ENCODE data around the gene SLC24A3. TPM values are rescaled to one million over a fixed set of nuclear protein-coding genes. Genes with fewer than 3 reads are reported as not detected.

Gene SLC24A3
- total RNA-seq, 2 experiments from 2014 or later = not detected

DNA sequence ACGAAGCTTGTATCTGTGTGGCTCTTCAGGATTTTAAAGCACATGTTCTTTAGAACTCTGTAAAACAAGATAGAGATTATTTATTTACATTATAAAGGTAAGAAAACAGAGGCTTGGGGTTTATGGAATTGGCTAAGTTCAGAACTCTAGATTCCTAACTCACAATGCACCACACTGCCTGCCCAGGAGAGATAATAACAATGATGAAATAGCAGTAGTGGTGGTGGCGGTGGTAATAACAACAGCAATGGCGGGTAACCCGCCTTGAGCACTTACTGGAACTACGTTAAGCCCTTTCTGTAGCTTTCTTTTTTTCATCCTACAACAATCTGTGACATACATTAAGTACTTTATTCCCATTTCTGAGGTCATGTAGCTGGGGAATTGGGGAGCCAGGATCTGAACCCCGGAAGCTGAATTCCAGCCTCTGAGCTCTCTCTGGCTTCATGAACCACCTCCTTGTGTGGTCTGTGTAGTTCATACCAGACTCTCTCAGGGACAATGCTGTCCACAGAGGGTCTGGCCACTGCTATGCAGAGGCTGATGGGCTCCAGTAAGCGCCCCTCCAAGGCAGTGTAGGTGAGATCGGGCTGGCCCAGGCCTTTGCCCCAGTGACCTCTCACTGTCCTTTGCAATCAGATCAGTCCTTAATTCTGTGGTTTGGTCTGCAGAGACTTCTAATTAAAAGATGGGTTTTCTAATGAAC lies 260.9 kb downstream of the SLC24A3 start:
- Histone ChIP-seq H3K36me3 (ENCODE audit: insufficient read depth, low read length) (no peaks in the 10 kb centered on the region), H3K9me3 (ENCODE audit: low read length) (no peaks in the 10 kb centered on the region), H4K20me1 (ENCODE audit: insufficient read depth, low read length) (no peaks in the 10 kb centered on the region), H3K27ac (ENCODE audit: low read depth, low read length, poor library complexity, severe bottlenecking) (no peak overlapping the region), H3K4me1 (ENCODE audit: insufficient read depth, low read length, poor library complexity, severe bottlenecking) (no peaks in the 10 kb centered on the region), H3K79me2 (ENCODE audit: insufficient read depth, low read depth, low read length) (no peaks in the 10 kb centered on the region), H3K9me2 (ENCODE audit: insufficient read depth, low read length) (no peaks in the 10 kb centered on the region), H3K4me2 (ENCODE audit: low read length) (no peak overlapping the region), H2AFZ (ENCODE audit: low read length) (no peak overlapping the region), H3K4me3 (ENCODE audit: low read depth, low read length, poor library complexity, severe bottlenecking) (no peak overlapping the region)
- DNase-seq (ENCODE audit: low spot score) = no peak
- BruUV-seq (replicated peaks) = no TSS peak
- TF ChIP-seq EZH2phosphoT487 (IDR thresholded peaks at IDR 0.05; ENCODE audit: borderline replicate concordance, low read depth, low read length) = no peak
- TF ChIP-seq, protein P1, sequence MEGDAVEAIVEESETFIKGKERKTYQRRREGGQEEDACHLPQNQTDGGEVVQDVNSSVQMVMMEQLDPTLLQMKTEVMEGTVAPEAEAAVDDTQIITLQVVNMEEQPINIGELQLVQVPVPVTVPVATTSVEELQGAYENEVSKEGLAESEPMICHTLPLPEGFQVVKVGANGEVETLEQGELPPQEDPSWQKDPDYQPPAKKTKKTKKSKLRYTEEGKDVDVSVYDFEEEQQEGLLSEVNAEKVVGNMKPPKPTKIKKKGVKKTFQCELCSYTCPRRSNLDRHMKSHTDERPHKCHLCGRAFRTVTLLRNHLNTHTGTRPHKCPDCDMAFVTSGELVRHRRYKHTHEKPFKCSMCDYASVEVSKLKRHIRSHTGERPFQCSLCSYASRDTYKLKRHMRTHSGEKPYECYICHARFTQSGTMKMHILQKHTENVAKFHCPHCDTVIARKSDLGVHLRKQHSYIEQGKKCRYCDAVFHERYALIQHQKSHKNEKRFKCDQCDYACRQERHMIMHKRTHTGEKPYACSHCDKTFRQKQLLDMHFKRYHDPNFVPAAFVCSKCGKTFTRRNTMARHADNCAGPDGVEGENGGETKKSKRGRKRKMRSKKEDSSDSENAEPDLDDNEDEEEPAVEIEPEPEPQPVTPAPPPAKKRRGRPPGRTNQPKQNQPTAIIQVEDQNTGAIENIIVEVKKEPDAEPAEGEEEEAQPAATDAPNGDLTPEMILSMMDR (conservative IDR thresholded peaks at IDR 0.05; ENCODE audit: low read length) = no peak
- CTCF ChIA-PET (ENCODE audit: unreplicated experiment) = no interaction called here
- POLR2A ChIA-PET = no interaction called here
- intact Hi-C loops (cut with micrococcal nuclease; ENCODE audit: unreplicated experiment) = loop anchor here (10.0 kb wide), 1 partner anchor 59 kb away; no protein-coding TSS in a partner anchor

DNA sequence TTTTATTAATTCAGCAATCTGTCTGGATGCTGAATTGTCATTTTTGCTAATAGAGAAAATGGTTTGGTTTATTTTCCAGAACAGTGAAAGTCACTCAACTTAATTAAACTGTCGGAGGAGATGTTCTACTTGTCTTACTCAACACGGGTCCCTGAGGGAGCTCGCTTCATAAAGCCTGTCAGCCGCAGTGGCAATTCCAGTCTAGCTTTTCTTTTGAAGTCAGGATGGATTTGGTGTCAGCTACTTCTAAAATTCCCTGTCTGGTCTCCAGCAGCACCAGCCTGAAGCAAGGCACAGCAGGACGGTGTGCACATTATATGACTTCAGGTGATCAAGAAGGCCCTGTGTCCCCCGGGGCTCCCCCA lies 261.5 kb downstream of the SLC24A3 start:
- TF ChIP-seq, protein P1 (conservative IDR thresholded peaks at IDR 0.05; ENCODE audit: low read length) = no peak
- TF ChIP-seq EZH2phosphoT487 (IDR thresholded peaks at IDR 0.05; ENCODE audit: borderline replicate concordance, low read depth, low read length) = no peak
- Histone ChIP-seq H3K4me1 (ENCODE audit: insufficient read depth, low read length, poor library complexity, severe bottlenecking) (no peaks in the 10 kb centered on the region), H3K79me2 (ENCODE audit: insufficient read depth, low read depth, low read length) (no peaks in the 10 kb centered on the region), H3K36me3 (ENCODE audit: insufficient read depth, low read length) (no peaks in the 10 kb centered on the region), H2AFZ (ENCODE audit: low read length) (no peak overlapping the region), H3K4me3 (ENCODE audit: low read depth, low read length, poor library complexity, severe bottlenecking) (no peak overlapping the region), H3K4me2 (ENCODE audit: low read length) (no peak overlapping the region), H3K9me2 (ENCODE audit: insufficient read depth, low read length) (no peaks in the 10 kb centered on the region), H4K20me1 (ENCODE audit: insufficient read depth, low read length) (no peaks in the 10 kb centered on the region), H3K9me3 (ENCODE audit: low read length) (no peaks in the 10 kb centered on the region), H3K27ac (ENCODE audit: low read depth, low read length, poor library complexity, severe bottlenecking) (no peak overlapping the region)
- CTCF ChIA-PET (ENCODE audit: unreplicated experiment) = no interaction called here
- no TSS peak for BruUV-seq (replicated peaks)
- POLR2A ChIA-PET = no interaction called here
- intact Hi-C loops (cut with micrococcal nuclease; ENCODE audit: unreplicated experiment) = loop anchor here (10.0 kb wide), 1 partner anchor 59 kb away; no protein-coding TSS in a partner anchor
- DNase-seq (ENCODE audit: low spot score) = no peak

DNA sequence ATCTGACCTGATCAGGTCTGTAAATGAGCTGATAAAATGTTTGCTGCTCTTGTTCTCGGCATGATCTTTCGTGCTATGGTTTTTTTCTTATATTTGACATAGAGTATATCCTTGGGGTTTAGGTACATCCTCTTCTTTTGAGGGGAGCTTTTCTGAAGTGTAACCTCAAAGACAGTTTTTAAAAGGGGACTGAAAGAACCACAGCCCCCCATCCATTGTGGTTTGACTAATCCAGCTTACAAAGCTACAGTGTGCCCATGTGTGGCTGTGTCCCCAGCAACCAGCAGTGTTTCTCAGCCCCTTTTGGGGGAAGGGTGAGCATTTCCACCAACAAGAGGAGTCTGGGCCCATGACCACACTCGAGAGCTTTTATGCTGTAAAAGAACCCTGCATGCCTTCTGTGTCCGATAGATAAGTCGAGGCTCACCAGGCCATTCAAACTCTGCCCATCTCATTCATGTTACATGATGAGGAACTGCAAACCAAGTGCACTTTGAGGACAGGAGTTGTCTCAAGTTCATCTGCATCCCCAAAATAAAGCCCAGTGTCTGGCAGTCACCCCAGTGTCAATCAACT lies 266.0 kb downstream of the SLC24A3 start:
- H3K9me3 ChIP-seq (ENCODE audit: low read length) = no peaks in the 10 kb centered on the region
- H3K4me2 ChIP-seq (ENCODE audit: low read length) = no peak overlapping the region
- no peaks in the 10 kb centered on the region for H3K4me1 ChIP-seq (ENCODE audit: insufficient read depth, low read length, poor library complexity, severe bottlenecking)
- BruUV-seq (replicated peaks) = no TSS peak
- no peak overlapping the region for H3K4me3 ChIP-seq (ENCODE audit: low read depth, low read length, poor library complexity, severe bottlenecking)
- no peak overlapping the region for H3K27ac ChIP-seq (ENCODE audit: low read depth, low read length, poor library complexity, severe bottlenecking)
- no peaks in the 10 kb centered on the region for H4K20me1 ChIP-seq (ENCODE audit: insufficient read depth, low read length)
- no peaks in the 10 kb centered on the region for H3K79me2 ChIP-seq (ENCODE audit: insufficient read depth, low read depth, low read length)
- DNase-seq (ENCODE audit: low spot score) = no peak
- no peaks in the 10 kb centered on the region for H3K9me2 ChIP-seq (ENCODE audit: insufficient read depth, low read length)
- no peaks in the 10 kb centered on the region for H3K36me3 ChIP-seq (ENCODE audit: insufficient read depth, low read length)
- intact Hi-C loops (cut with micrococcal nuclease; ENCODE audit: unreplicated experiment) = loop anchor here (10.0 kb wide), 1 partner anchor 64 kb away; no protein-coding TSS in a partner anchor
- ChIA-PET POLR2A (no interaction called here), CTCF (ENCODE audit: unreplicated experiment) (no interaction called here)
- no peak overlapping the region for H2AFZ ChIP-seq (ENCODE audit: low read length)
- no peak for TF ChIP-seq EZH2phosphoT487 (IDR thresholded peaks at IDR 0.05; ENCODE audit: borderline replicate concordance, low read depth, low read length)
- TF ChIP-seq, protein P1 (conservative IDR thresholded peaks at IDR 0.05; ENCODE audit: low read length) = no peak

Data from OCI-LY7 (cell line).